ENCODE measurements around the gene MRPL40.

DNA sequence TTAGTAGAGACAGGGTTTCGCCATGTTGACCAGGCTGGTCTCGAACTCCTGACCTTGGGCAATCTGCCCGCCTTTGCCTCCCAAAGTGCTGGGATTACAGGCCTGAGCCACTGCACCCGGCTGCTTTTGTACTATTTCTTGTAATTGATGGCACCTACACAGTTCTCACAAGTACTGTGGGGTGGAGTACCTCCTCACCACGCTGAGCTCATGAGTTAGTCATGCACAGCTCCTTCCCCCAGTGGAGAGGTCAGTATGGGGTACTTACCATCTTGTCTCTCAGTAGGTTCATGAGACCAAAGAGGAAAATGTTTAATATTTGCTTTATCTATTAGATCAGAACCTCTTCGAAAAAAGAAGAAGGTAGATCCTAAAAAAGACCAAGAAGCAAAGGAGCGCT lies 2.1 kb downstream of the MRPL40 start:
- TF ChIP-seq CTCF (IDR thresholded peaks at IDR 0.05) = no peak
- TF ChIP-seq POLR2A (IDR thresholded peaks at IDR 0.05) = no peak

Data from uterus (tissue), 2 donors.